ENCODE measurements around the gene NR5A2.

DNA sequence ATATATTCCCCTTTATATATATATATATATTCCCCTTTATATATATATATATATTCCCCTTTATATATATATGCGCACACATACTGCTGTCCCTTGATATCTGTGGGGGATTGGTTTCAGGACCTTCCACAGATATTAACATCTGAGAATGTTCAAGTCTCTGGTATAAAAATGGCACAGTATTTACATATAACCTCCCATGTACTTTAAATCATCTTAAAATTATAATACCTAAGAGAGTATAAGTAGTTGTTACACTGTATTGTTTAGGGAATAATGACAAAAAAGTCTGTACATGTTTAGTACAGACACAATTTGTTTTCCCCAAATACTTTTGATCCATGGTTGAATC lies 45.8 kb downstream of the NR5A2 start:
- TF ChIP-seq POLR2A (IDR thresholded peaks at IDR 0.05; ENCODE audit: low read length): no peak
- no peak for TF ChIP-seq GATA1 (IDR thresholded peaks at IDR 0.05; ENCODE audit: low read depth, low read length)
